HG03159 (cell line): ENCODE data around the gene PRDM12.

Source experiments
- ATAC-seq: cut with Tn5 transposase; IDR thresholded peaks from one replicate; pipeline ENCODE4 v1.9.1; 2021; ENCODE audit warnings: mild to moderate bottlenecking, moderate library complexity; ENCODE audit not compliant: unreplicated experiment

Gene PRDM12

GRCh38 chr9:130687615-130688014 lies 23.2 kb downstream of the PRDM12 start:
- ATAC-seq, result no peak

DNA sequence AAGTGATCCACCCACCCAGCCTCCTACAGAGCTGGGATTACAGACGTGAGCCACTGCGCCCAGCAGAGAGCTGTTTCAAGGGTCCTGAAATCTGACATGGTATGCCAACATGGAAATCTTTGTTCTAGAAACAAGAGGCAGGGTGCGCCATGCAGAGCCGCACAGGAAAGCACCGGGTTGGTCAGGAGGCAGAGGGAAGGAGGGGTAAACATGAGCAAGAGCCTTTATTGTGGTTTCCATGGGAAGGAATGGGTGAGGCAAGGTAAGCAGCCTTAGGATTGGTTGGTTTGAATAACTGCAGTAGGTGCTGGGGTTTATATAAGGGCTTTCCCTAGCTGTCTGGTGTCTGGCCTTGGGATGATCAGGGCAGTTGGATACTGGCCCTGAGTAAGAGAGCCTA lies 23.7 kb downstream of the PRDM12 start:
- no peak for ATAC-seq

- no peak for ATAC-seq
Observed at GRCh38 chr9:130689572-130689936, 25.2 kb downstream of the PRDM12 start.

GRCh38 chr9:130689937-130690700 lies 25.7 kb downstream of the PRDM12 start:
- no peak for ATAC-seq

DNA sequence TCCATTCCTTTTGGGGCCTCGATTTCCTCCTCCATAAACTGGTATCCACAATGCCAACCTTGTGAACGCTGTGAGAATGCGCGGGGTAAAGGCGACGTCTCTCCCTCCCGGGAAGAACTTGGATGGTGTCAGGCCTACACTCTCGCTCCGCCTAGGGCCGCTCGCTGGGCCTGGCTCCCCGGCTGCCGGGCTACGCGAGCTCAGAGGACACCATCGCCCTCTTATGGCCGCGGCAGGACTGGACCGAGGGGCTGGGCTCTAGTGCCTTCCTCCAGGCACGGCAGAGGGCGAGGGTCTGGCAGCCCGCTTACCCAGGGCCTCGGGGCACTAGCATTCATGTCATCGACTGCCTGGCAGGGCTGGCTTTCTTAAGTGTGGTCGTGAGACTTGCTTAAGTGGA lies 27.9 kb downstream of the PRDM12 start:
- ATAC-seq, result no peak

- ATAC-seq, result peak; percentile 6
Observed at GRCh38 chr9:130693101-130693425, 28.7 kb downstream of the PRDM12 start.

- ATAC-seq, result peak; percentile 88
Observed at GRCh38 chr9:130693426-130694191, 29.2 kb downstream of the PRDM12 start, which contains the start of gene EXOSC2. EXOSC2 (plus strand) TSS chr9:130693780; CDS start chr9:130693792, 12 bp downstream.

GRCh38 chr9:130694205-130694604 lies 29.8 kb downstream of the PRDM12 start:
- ATAC-seq, result no peak

GRCh38 chr9:130696139-130696650 lies 31.8 kb downstream of the PRDM12 start:
- no peak for ATAC-seq

GRCh38 chr9:130696996-130697395 lies 32.6 kb downstream of the PRDM12 start:
- no peak for ATAC-seq

GRCh38 chr9:130698514-130698913 lies 34.1 kb downstream of the PRDM12 start:
- no peak for ATAC-seq

- no peak for ATAC-seq
Observed at GRCh38 chr9:130699047-130699446, 34.7 kb downstream of the PRDM12 start.

- no peak for ATAC-seq
Observed at GRCh38 chr9:130701059-130702022, 36.9 kb downstream of the PRDM12 start.

- no peak for ATAC-seq
Observed at GRCh38 chr9:130703501-130703900, 39.1 kb downstream of the PRDM12 start.

- ATAC-seq, result no peak
Observed at GRCh38 chr9:130707225-130707976, 43.0 kb downstream of the PRDM12 start.

DNA sequence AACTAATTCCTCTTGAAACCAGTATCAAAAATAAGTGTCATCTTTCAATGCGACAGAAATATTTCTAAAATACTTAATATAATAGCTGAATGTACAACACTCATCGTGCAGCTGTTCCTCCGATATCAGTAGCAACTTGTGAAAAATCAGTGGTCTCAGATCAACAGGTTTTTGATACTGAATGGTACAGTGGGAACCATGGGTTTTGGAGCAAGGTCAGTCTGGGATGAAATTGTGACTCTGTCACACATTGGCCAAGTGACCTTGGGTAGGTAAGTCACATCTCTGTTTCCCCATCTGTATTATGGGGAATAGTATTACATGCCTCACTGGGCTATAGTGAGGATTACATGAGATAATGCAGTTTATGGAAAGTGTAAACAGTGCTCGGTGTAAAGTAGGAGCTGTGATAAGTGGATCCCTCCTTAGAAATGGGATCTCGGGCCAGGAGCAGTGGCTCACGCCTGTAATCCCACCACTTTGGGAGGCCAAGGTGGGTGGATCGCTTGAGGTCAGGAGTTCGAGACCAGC lies 46.5 kb downstream of the PRDM12 start:
- ATAC-seq, result no peak

- no peak for ATAC-seq
Observed at GRCh38 chr9:130711469-130711868, 47.1 kb downstream of the PRDM12 start.

DNA sequence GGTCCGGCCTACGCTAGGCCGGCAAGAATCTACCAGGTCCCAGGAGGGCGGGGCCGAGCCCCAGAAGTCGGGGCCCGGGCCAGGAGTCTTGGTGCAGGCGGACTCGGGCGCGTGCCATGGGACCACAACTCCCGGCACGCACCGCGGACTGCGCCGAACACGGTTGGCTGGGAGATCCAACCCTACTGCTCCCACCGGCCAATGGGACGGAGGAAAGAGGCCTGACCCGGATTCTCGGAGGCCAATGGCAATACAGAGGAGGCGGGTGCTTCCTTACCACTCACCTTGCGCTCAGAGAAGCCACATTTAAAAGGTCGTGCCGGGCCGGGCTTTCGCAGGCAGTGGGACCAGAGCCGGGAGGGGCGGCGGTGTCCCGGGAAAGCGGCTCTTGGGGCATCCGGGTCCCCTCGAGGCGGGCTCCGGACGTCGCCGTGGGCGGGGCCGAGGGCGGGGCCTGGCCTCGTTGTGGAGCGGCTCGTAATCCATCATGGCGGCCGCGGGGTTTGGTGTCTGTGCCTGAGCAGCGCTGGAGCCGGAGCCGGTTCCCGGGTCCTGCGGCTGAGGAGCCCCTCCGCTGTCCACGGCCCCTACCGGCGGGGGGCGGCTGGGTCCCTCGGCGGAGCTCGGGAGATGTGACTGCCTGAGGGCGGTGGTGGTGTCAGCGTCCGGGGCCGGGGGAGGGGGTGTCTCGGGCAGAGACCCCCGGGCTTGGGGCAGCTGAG lies 48.3 kb downstream of the PRDM12 start:
- peak; percentile 98 for ATAC-seq

DNA sequence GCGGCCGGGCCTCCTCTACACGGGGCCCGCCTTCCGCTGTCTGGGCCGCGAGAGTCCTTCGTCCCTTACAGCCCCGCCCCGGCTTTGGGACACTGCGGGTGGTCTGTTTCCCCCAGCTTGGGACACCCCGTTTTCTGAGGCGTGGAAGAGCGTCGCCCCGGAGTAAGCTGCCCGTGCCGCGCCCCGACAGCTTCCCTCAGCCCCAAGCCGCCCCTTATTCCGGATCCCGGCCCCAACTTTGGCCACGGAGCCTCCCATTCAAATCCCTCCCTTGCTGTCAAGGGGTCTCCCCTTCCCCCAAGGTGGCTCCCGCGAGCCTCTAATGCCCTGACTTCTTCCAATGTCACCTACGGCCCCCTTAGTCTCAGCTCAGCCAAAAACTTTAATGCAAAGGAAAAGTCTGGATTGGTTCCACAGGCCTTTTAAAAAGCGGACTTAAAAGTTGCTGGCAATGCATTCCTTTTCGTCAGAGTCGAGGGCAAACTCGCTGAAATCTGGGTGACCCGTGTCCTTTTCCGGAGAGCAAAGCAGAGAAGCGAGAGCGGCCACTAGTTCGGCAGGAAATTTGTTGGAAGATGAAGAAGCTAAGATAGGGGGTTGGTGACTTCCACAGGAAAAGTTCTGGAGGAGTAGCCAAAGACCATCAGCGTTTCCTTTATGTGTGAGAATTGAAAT lies 49.0 kb downstream of the PRDM12 start:
- ATAC-seq, result no peak
